UCSD-AML1 (cell line): Measurements from ENCODE around the gene FIBCD1.

ENCODE experiments used
- DNase-seq: peaks from one replicate; lab custom pipeline; 2025; ENCODE audit not compliant: unreplicated experiment; lab: John Stamatoyannopoulos, UW

FIBCD1 gene

GRCh38 chr9:130897105-130897751, 41.8 kb downstream of the FIBCD1 start:
- DNase-seq, result no peak

- DNase-seq, result no peak
Measured at GRCh38 chr9:130896233-130897014, 42.6 kb downstream of the FIBCD1 start, which contains the start of gene QRFP. QRFP (minus strand) TSS chr9:130896812; CDS start chr9:130893838, 2,974 bp downstream.

- no peak for DNase-seq
Measured at GRCh38 chr9:130895481-130896232, 43.4 kb downstream of the FIBCD1 start.

- DNase-seq, result no peak
Measured at GRCh38 chr9:130895038-130895437, 44.0 kb downstream of the FIBCD1 start.

- no peak for DNase-seq
Measured at GRCh38 chr9:130894546-130894945, 44.5 kb downstream of the FIBCD1 start.

GRCh38 chr9:130893341-130894101, 45.5 kb downstream of the FIBCD1 start:
- peak; percentile 89 for DNase-seq

GRCh38 chr9:130892477-130893304, 46.4 kb downstream of the FIBCD1 start:
- DNase-seq, result no peak

- DNase-seq, result no peak
Measured at GRCh38 chr9:130891688-130892476, 47.2 kb downstream of the FIBCD1 start.

GRCh38 chr9:130890870-130891687, 48.0 kb downstream of the FIBCD1 start:
- DNase-seq, result no peak

- DNase-seq, result no peak
Measured at GRCh38 chr9:130890124-130890523, 48.9 kb downstream of the FIBCD1 start.

- DNase-seq, result no peak
Measured at GRCh38 chr9:130888146-130888885, 50.7 kb downstream of the FIBCD1 start.

GRCh38 chr9:130887494-130888144, 51.4 kb downstream of the FIBCD1 start:
- no peak for DNase-seq

- no peak for DNase-seq
Measured at GRCh38 chr9:130886981-130887380, 52.1 kb downstream of the FIBCD1 start.

- DNase-seq, result no peak
Measured at GRCh38 chr9:130885484-130886375, 53.3 kb downstream of the FIBCD1 start.

- DNase-seq, result no peak
Measured at GRCh38 chr9:130884542-130885483, 54.2 kb downstream of the FIBCD1 start.
